ENCODE measurements around the gene LRCH3. TPM values are rescaled to one million over a fixed set of nuclear protein-coding genes. Genes with fewer than 3 reads are reported as not detected.

The LRCH3 gene
- total RNA-seq, 1 experiment from 2014 or later = 56.4 TPM

- H4K91ac ChIP-seq (ENCODE audit: insufficient read length, low read depth, low read length) = no peak overlapping the region
- H2BK20ac ChIP-seq (ENCODE audit: low read depth, low read length, poor library complexity, severe bottlenecking) = no peak overlapping the region
- no peak overlapping the region for H3T11ph ChIP-seq (ENCODE audit: low read length)
- H3K27ac ChIP-seq (ENCODE audit: insufficient read length, low read depth, low read length) = no peak overlapping the region
- WGBS (ENCODE audit: extremely low coverage, insufficient read length, low lambda C conversion rate) = no CpG with 5 or more reads among the region's 4 CpGs
- H4K5ac ChIP-seq (ENCODE audit: insufficient read length, low read depth, low read length) = no peak overlapping the region
- no peaks in the 10 kb centered on the region for H3K27me3 Mint-ChIP-seq (ENCODE audit: low read depth)
- peaks cover 13 to 25% (median 16%) of the 10 kb centered on the region in 3 experiments for H3K36me3 Mint-ChIP-seq (ENCODE audit: insufficient read depth in 1 of 3, low read depth in 3 of 3)
- peak overlapping the region in 1 of 3 experiments; percentile 32; a peak in 1 of 7 replicates for H3K27ac Mint-ChIP-seq
- H3K4ac ChIP-seq (ENCODE audit: low read depth, low read length) = no peak overlapping the region
- no peak overlapping the region for H2BK12ac ChIP-seq (ENCODE audit: insufficient read length, low read depth, low read length)
- H4K20me1 ChIP-seq (ENCODE audit: control insufficient read depth, insufficient read depth, insufficient read length) = no peaks in the 10 kb centered on the region
- H3K79me1 ChIP-seq (ENCODE audit: insufficient read depth, low read depth, low read length, poor library complexity, severe bottlenecking) = no peaks in the 10 kb centered on the region
- DNase-seq = no peak
- no peak overlapping the region for H4K8ac ChIP-seq (replicated peaks; ENCODE audit: insufficient read length, low read depth, low read length)
- no peak overlapping the region for H3K14ac ChIP-seq (ENCODE audit: insufficient read depth, low read length)
- no peak overlapping the region for H3K4me2 ChIP-seq (ENCODE audit: insufficient read depth, insufficient read length, low read length)
- no peak overlapping the region for H2AFZ ChIP-seq (ENCODE audit: low read length)
- H3K9me3 Mint-ChIP-seq = peaks cover 0 to 3% of the 10 kb centered on the region in 2 experiments; a peak in 1 of 5 replicates
- no peak overlapping the region for H3K18ac ChIP-seq (ENCODE audit: insufficient read length, low read depth, low read length)
- H3K4me1 ChIP-seq (ENCODE audit: insufficient read depth, low read length) = no peaks in the 10 kb centered on the region
- no peak overlapping the region for H3K56ac ChIP-seq (ENCODE audit: insufficient read length, low read depth, low read length)
- no peak for TF ChIP-seq CTCF (conservative IDR thresholded peaks at IDR 0.05)
- no peak overlapping the region for H3K4me3 Mint-ChIP-seq
- H3K23ac ChIP-seq (ENCODE audit: insufficient read length, low read depth, low read length) = no peak overlapping the region
- peaks cover 0 to 2% of the 10 kb centered on the region in 2 experiments; a peak in 1 of 4 replicates for H3K4me1 Mint-ChIP-seq
- H3K23me2 ChIP-seq (ENCODE audit: insufficient read length, low read depth, low read length, poor library complexity, severe bottlenecking) = no peaks in the 10 kb centered on the region
- H2AK5ac ChIP-seq (ENCODE audit: insufficient read length, low read length) = no peak overlapping the region
- H3K79me2 ChIP-seq (ENCODE audit: insufficient read depth, low read length) = no peaks in the 10 kb centered on the region
- H2BK5ac ChIP-seq (ENCODE audit: insufficient read length, low read length) = no peak overlapping the region
- H3K27me3 ChIP-seq (ENCODE audit: insufficient read depth, low read length) = no peaks in the 10 kb centered on the region
- H2BK120ac ChIP-seq (ENCODE audit: low read depth, low read length, poor library complexity, severe bottlenecking) = no peak overlapping the region
- H3K9me3 ChIP-seq (ENCODE audit: control insufficient read depth, low read depth, low read length) = no peaks in the 10 kb centered on the region
- no peak overlapping the region for H3K9ac ChIP-seq (ENCODE audit: extremely low read depth, insufficient read length, low read length)
- H2BK15ac ChIP-seq (ENCODE audit: low read depth, low read length) = no peak overlapping the region
These were observed 8.8 kb upstream of the LRCH3 start for GRCh38 chr3:197782230-197782629.
